Activated CD4-positive, alpha-beta T cell treated with anti-CD3 and anti-CD28 coated beads, Interleukin-2, amount 50 U/mL, for 48 hours (primary cell): ENCODE results near the gene C12orf76.
"Not testable (repeated sequence)": the region's sequence is repeated elsewhere in the genome, so short reads cannot be mapped to it uniquely, and the experiment has no call there.

Experiments used
- DNase-seq, 2 experiments: peaks; one replicate each; pipeline ENCODE4 v3.0.0-alpha.2; 2020

C12orf76 gene

GRCh38 chr12:110062241-110062640 is 13.9 kb upstream of the C12orf76 start:
- no peak for DNase-seq

DNA sequence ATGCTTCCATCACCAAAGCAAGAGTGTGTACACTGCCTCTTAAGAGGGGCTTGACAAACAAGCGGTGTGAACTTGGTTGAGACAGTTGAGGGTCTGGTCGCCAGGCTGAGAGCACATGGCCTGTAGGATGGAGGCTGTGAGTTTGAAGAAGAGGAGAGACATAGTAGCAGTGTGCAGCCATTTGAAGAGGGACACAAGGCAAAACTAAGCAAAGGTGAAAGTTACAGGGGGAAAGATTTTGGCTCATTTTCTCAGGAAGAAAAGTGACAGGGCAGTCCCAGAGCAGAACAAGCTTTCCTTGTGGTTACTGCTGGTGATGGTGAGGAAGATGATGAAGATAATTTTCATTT is 11.3 kb upstream of the C12orf76 start:
- no peak for DNase-seq

DNA sequence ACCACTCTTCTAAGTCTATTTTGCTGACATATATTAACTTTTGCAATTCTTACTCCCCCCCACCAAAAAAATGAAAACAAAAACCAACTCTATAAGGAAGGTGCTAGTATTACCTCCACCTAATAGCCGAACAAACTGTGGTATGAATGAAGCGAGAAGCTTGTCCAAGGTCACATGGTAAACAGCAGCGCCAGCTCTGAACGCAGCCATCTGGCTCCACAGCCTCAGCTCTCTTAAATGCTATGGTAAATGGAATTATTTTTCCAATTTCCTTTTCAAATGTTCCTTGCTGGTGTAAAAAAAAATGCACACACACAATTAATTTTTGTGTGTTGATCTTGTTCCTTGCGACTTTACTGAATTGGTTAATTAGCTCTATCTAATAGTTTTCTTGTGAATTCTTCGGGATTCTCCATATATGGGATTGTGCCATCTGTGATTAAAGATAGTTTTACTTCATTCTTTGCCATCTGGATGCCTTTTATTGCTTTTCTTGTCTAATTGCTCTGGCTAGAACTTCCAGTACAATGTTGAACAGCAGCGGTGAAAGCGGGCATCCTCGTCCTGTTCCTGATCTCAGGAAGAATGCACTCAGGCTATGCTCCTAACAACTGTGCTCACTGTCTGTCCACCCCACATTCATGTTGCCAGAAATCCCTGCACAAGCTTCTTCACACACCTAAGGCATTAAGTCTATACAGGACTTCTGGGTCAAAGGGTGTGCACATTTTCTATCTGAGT is 10.7 kb upstream of the C12orf76 start:
- DNase-seq = no peak

DNA sequence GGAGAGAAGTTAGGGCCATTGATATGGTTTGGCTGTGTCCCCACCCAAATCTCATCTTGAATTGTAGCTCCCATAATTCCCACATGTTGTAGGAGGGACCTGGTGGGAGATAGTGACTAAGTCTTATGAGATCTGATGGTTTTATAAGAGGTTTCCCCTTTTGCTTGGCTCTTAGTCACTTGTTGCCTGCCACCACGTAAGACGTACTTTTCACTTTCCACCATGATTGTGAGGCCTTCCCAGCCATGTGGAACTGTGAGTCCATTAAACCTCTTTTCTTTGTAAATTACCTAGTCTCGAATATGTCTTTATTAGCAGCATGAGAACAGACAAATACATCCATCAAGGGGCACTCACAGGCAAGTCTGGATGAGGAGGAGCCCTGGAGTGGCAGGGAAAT is 8.3 kb upstream of the C12orf76 start:
- not testable (repeated sequence) for DNase-seq

GRCh38 chr12:110055375-110056352 is 7.3 kb upstream of the C12orf76 start:
- peak in 1 of 2 experiments; percentile 47 for DNase-seq

- no peak for DNase-seq
These were observed 2.6 kb upstream of the C12orf76 start for GRCh38 chr12:110050927-110051326.

DNA sequence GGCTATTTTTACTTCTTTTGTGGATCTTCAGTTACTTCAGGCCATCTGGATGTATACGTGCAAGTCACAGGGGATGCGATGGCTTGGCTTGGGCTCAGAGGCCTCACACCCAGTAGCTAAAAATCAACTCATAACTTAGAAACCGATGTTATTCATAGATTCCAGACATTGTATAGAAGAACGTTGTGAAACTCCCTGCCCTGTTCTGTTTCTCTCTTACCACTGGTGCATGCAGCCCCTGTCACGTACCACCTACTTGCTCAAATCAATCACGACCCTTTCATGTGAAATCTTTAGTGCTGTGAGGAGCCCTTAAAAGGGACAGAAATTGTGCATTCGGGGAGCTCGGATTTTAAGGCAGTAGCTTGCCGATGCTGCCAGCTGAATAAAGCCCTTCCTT is 1.3 kb upstream of the C12orf76 start:
- not testable (repeated sequence) for DNase-seq

GRCh38 chr12:110049034-110049433 is 712 bp upstream of the C12orf76 start:
- not testable (repeated sequence) for DNase-seq

- no peak for DNase-seq
These were observed 903 bp downstream of the C12orf76 start for GRCh38 chr12:110047297-110047940.

GRCh38 chr12:110046451-110047187 is 1.7 kb downstream of the C12orf76 start:
- no peak for DNase-seq

DNA sequence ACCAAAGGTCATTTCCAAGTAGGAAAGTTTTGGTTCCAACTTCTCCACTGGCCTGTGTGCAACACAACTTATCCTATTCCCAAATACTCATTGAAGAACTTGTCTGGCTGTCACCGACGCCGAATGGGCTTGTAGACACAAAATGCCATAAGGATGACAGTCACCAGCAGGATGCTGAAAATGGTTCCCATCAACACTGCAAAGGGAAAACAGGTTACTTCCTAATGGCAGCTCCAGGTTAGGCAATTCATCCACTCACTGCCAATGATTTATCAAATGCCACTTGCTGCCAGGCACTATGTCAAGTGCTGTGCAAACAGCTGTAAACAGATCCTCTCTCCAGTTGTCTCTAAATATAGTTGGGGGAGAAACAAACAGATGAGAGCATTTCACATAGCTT is 6.1 kb downstream of the C12orf76 start:
- DNase-seq = no peak

- no peak for DNase-seq
These were observed 9.1 kb downstream of the C12orf76 start for GRCh38 chr12:110039085-110039807.

- DNase-seq = no peak
These were observed 9.6 kb downstream of the C12orf76 start for GRCh38 chr12:110038741-110039084.

- DNase-seq = no peak
These were observed 11.0 kb downstream of the C12orf76 start for GRCh38 chr12:110037315-110037714.

GRCh38 chr12:110035534-110036104 is 12.7 kb downstream of the C12orf76 start:
- DNase-seq = no peak

DNA sequence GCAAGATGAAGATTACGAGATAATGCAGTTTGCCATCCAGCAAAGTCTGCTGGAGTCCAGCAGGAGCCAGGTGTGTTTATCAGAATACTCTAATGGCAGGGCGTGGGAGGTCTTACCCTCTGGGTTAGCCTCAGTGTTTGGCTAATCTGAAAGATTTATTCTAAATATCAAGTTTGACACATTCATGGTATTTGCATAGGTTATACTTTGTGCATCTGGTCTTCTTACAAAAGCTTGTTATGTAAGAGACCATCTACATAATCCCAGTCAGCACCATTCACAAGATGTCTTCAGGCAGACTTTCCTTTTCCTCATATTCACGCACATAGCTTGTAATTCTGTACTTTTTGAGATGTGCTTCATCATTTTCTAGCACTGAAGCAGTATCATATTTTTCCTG is 14.4 kb downstream of the C12orf76 start:
- DNase-seq = no peak

DNA sequence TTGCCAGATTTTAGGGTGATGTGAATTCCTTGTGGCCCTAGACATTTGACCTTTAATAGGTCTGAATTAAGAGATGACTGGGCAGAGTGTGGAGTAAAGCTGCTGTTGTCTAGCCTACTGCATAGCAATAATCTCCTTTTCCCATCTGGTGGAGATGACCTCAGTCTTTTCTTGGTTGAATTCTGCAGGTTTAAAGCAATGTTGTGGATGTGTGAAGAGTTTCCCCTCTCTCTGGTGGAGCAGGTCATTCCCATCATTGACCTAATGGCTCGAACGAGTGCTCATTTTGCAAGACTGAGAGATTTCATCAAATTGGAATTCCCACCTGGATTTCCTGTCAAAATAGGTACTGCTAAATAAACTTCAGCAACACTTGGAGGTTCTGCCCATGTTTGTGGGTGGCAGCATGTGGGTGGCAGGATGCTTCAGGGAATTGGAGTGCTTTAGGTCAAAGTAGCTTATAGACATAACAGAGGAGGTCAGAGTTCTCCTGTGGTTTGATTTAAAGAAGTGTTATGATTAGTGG is 19.0 kb downstream of the C12orf76 start:
- DNase-seq = no peak

GRCh38 chr12:110028323-110028722 is 20.0 kb downstream of the C12orf76 start:
- no peak for DNase-seq

GRCh38 chr12:110024051-110024450 is 24.3 kb downstream of the C12orf76 start:
- no peak for DNase-seq

GRCh38 chr12:110023059-110023980 is 25.0 kb downstream of the C12orf76 start:
- DNase-seq = no peak
